OCI-LY7 (cell line): ENCODE results near the gene PRODH. TPM values are rescaled to one million over a fixed set of nuclear protein-coding genes. Genes with fewer than 3 reads are reported as not detected.
"Not testable (repeated sequence)": the region's sequence is repeated elsewhere in the genome, so short reads cannot be mapped to it uniquely, and the experiment has no call there.

Source experiments
- BruUV-seq: library from RNA; stranded (reverse); fragments of 400-500 nt; replicated peaks from 2 replicates; lab custom pipeline; 2021; lab: Mats Ljungman, UMichigan
- CTCF ChIA-PET: fragments of 300-600 bp; sonication (Branson Sonifier 250); formaldehyde crosslinking; loops from one replicate; lab custom pipeline; 2022; ENCODE audit warnings: antibody characterized with exemption; ENCODE audit not compliant: unreplicated experiment; lab: Charles Lee
- POLR2A ChIA-PET: fragments of 300-600 bp; sonication (Branson Sonifier 250); formaldehyde crosslinking; loops from one replicate; lab custom pipeline; 2022; ENCODE audit warnings: antibody characterized with exemption; lab: Charles Lee
- DNase-seq: peaks from one replicate; pipeline ENCODE4 v3.0.0-alpha.2; 2015; ENCODE audit warnings: low spot score
- H2AFZ ChIP-seq: fragments of 200-600 bp; sonication (generic), shearing (Covaris generic); 2 replicates; pipeline ENCODE4 v1.6.1; 2014; ENCODE audit warnings: mild to moderate bottlenecking, antibody characterized with exemption, low read length, moderate library complexity
- H3K27ac ChIP-seq: fragments of 200-600 bp; sonication (generic); 2 replicates; pipeline ENCODE4 v1.5.1; 2014; ENCODE audit warnings: mixed run types, low read depth, mild to moderate bottlenecking, moderate library complexity, low read length, inconsistent platforms; ENCODE audit not compliant: poor library complexity, severe bottlenecking
- H3K36me3 ChIP-seq: fragments of 200-600 bp; sonication (generic); 2 replicates; pipeline ENCODE4 v1.6.1; 2014; ENCODE audit warnings: mild to moderate bottlenecking, antibody characterized with exemption, low read length, moderate library complexity, mixed read lengths; ENCODE audit not compliant: insufficient read depth
- H3K4me1 ChIP-seq: fragments of 200-600 bp; sonication (generic); 2 replicates; pipeline ENCODE4 v1.5.1; 2014; ENCODE audit warnings: mild to moderate bottlenecking, low read length; ENCODE audit not compliant: insufficient read depth, poor library complexity, severe bottlenecking
- H3K4me2 ChIP-seq: fragments of 200-600 bp; sonication (generic); 2 replicates; pipeline ENCODE4 v1.6.1; 2014; ENCODE audit warnings: mild to moderate bottlenecking, low read length
- H3K4me3 ChIP-seq: fragments of 200-600 bp; sonication (generic); 2 replicates; pipeline ENCODE4 v1.5.1; 2014; ENCODE audit warnings: mild to moderate bottlenecking, low read depth, low read length; ENCODE audit not compliant: poor library complexity, severe bottlenecking
- H3K79me2 ChIP-seq: fragments of 200-600 bp; sonication (generic); 2 replicates; pipeline ENCODE4 v1.6.1; 2016; ENCODE audit warnings: low read depth, mild to moderate bottlenecking, low read length, moderate library complexity, mixed read lengths; ENCODE audit not compliant: insufficient read depth
- H3K9me2 ChIP-seq: fragments of 200-600 bp; sonication (generic); 2 replicates; pipeline ENCODE4 v1.6.1; 2016; ENCODE audit warnings: mild to moderate bottlenecking, low read length, mixed read lengths; ENCODE audit not compliant: insufficient read depth
- H3K9me3 ChIP-seq: fragments of 200-600 bp; sonication (generic); 2 replicates; pipeline ENCODE4 v1.6.1; 2014; ENCODE audit warnings: mild to moderate bottlenecking, mixed run types, low read length, mixed read lengths
- H4K20me1 ChIP-seq: fragments of 200-600 bp; sonication (generic); 2 replicates; pipeline ENCODE4 v1.6.1; 2014; ENCODE audit warnings: mild to moderate bottlenecking, antibody characterized with exemption, low read length, moderate library complexity, mixed read lengths; ENCODE audit not compliant: insufficient read depth
- EZH2phosphoT487 ChIP-seq: fragments of 200-600 bp; sonication (generic); IDR thresholded peaks from 2 replicates; pipeline ENCODE4 v1.6.1; 2018; ENCODE audit warnings: low read depth, borderline replicate concordance, mild to moderate bottlenecking, mixed run types, antibody characterized with exemption, low read length, moderate library complexity, mixed read lengths
- intact Hi-C: fragments of 100-400 bp; cut with micrococcal nuclease; formaldehyde crosslinking; loops from one replicate; pipeline ENCODE4 v1.10.0; 2022; ENCODE audit not compliant: unreplicated experiment
- total RNA-seq, 2 experiments: library from RNA; depleted of rRNA in 1 of 2; stranded (reverse); fragments of >200 nt in 1 of 2; shearing (Covaris generic) in 1 of 2; gene quantifications; 2 replicates each; pipeline ENCODE4 v1.2.3, GENCODE V29; 2014 to 2022
- TF ChIP-seq, protein P1 (sequence below): fragments of 200-600 bp; sonication (generic); conservative IDR thresholded peaks from 2 replicates; pipeline ENCODE4 v1.5.1; 2014; ENCODE audit warnings: mild to moderate bottlenecking, antibody characterized with exemption, low read length, moderate library complexity, mixed read lengths

The PRODH gene
- total RNA-seq, 2 experiments from 2014 or later: not detected

- Histone ChIP-seq H3K9me3 (no peaks in the 10 kb centered on the region), H2AFZ (no peak overlapping the region), H3K4me3 (no peak overlapping the region), H3K9me2 (no peaks in the 10 kb centered on the region), H4K20me1 (no peaks in the 10 kb centered on the region), H3K4me1 (no peaks in the 10 kb centered on the region), H3K36me3 (no peaks in the 10 kb centered on the region), H3K27ac (no peak overlapping the region), H3K4me2 (no peak overlapping the region), H3K79me2 (no peaks in the 10 kb centered on the region)
- intact Hi-C loops: no loop called here
- no peak for TF ChIP-seq EZH2phosphoT487
- TF ChIP-seq, protein P1, sequence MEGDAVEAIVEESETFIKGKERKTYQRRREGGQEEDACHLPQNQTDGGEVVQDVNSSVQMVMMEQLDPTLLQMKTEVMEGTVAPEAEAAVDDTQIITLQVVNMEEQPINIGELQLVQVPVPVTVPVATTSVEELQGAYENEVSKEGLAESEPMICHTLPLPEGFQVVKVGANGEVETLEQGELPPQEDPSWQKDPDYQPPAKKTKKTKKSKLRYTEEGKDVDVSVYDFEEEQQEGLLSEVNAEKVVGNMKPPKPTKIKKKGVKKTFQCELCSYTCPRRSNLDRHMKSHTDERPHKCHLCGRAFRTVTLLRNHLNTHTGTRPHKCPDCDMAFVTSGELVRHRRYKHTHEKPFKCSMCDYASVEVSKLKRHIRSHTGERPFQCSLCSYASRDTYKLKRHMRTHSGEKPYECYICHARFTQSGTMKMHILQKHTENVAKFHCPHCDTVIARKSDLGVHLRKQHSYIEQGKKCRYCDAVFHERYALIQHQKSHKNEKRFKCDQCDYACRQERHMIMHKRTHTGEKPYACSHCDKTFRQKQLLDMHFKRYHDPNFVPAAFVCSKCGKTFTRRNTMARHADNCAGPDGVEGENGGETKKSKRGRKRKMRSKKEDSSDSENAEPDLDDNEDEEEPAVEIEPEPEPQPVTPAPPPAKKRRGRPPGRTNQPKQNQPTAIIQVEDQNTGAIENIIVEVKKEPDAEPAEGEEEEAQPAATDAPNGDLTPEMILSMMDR: no peak
- no TSS peak for BruUV-seq
- ChIA-PET CTCF (no interaction called here), POLR2A (no interaction called here)
- no peak for DNase-seq
Observed at GRCh38 chr22:18973264-18974031, 37.4 kb upstream of the PRODH start.

- DNase-seq, POLR2A ChIA-PET, H3K4me1 ChIP-seq, H3K4me2 ChIP-seq, H2AFZ ChIP-seq, H3K9me3 ChIP-seq, H3K27ac ChIP-seq, H4K20me1 ChIP-seq, CTCF ChIA-PET, BruUV-seq, H3K79me2 ChIP-seq, H3K4me3 ChIP-seq, H3K36me3 ChIP-seq, H3K9me2 ChIP-seq, intact Hi-C loops: not testable (repeated sequence)
Observed at GRCh38 chr22:18972591-18972990, 36.5 kb upstream of the PRODH start.

DNA sequence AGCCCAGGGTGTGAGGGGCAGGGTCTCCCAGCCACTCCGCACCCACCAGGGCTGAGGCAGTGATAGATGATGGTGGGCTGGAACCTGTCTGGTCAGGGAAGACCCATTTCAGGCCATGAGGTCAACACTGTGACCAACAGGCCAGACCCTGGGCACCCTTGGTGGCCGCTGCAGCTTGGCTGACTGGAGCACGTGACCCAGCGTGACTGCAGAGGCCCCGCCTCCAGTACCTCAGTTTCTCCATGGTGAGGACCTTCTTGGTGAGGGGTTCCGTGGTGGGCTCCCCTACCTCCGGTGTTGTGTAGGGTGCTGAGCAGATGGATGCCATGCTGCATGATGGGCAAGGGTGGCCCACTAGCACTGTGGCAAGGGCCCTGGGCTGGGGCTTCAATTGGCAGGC is 35.9 kb upstream of the PRODH start:
- intact Hi-C loops, CTCF ChIA-PET, H3K9me2 ChIP-seq, H3K4me1 ChIP-seq, POLR2A ChIA-PET, H2AFZ ChIP-seq, H3K27ac ChIP-seq, BruUV-seq, H3K9me3 ChIP-seq, H4K20me1 ChIP-seq, H3K4me3 ChIP-seq, H3K4me2 ChIP-seq, H3K36me3 ChIP-seq, H3K79me2 ChIP-seq, DNase-seq: not testable (repeated sequence)

DNA sequence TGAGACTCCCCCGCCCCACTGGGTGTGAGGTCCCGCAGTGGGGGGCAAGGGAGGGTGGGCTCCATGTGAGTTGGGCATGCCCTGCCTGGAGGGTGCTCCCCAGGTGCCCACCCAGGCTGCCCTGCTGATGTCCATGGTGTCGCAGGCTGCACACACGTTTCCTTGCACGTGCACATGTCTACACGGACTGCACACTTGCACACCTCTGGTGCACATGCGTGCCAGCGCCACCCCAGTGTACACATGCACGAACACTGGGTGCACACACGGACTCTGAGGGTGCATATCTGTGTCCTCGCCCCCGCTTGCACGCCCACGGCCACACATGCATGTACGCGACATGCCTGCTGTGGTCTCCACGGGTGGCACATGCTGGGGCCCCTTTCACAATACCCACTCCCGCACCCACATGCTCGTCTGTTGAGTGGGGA is 35.2 kb upstream of the PRODH start:
- BruUV-seq: no TSS peak

More for the DNA sequence above, 35.2 kb upstream of the PRODH start:
- intact Hi-C loops: no loop called here
- Histone ChIP-seq H3K4me2 (no peak overlapping the region), H3K9me3 (no peaks in the 10 kb centered on the region), H3K79me2 (no peaks in the 10 kb centered on the region), H3K9me2 (no peaks in the 10 kb centered on the region), H3K4me1 (no peaks in the 10 kb centered on the region), H3K36me3 (no peaks in the 10 kb centered on the region), H4K20me1 (no peaks in the 10 kb centered on the region), H3K4me3 (no peak overlapping the region), H3K27ac (no peak overlapping the region), H2AFZ (no peak overlapping the region)
- ChIA-PET CTCF (no interaction called here), POLR2A (no interaction called here)
- TF ChIP-seq EZH2phosphoT487: no peak
- TF ChIP-seq, protein P1: no peak
- DNase-seq: no peak
